ENCODE data around the gene DOCK8.

The DOCK8 gene

GRCh38 chr9:426976-427375 is 212.3 kb downstream of the DOCK8 start:
- no peak for TF ChIP-seq CTCF (IDR thresholded peaks at IDR 0.05; ENCODE audit: low read depth, low read length)

GRCh38 chr9:431701-432100 is 217.0 kb downstream of the DOCK8 start:
- Histone ChIP-seq H3K27me3 (peaks cover 3% of the 10 kb centered on the region; the same call in 1 of the 2 replicates), H3K36me3 (no peaks in the 10 kb centered on the region), H3K4me3 (ENCODE audit: low read depth, low read length) (no peak overlapping the region), H3K9me3 (no peaks in the 10 kb centered on the region), H3K4me1 (no peaks in the 10 kb centered on the region)
- DNase-seq, result no peak
- no peak for TF ChIP-seq CTCF (IDR thresholded peaks at IDR 0.05; ENCODE audit: low read depth, low read length)

More at GRCh38 chr9:426976-427375, 212.3 kb downstream of the DOCK8 start:
- DNase-seq, result no peak
- Histone ChIP-seq H3K27me3 (no peaks in the 10 kb centered on the region), H3K4me1 (no peaks in the 10 kb centered on the region), H3K9me3 (no peaks in the 10 kb centered on the region), H3K36me3 (no peaks in the 10 kb centered on the region), H3K4me3 (ENCODE audit: low read depth, low read length) (no peak overlapping the region)

GRCh38 chr9:436482-436881 is 221.8 kb downstream of the DOCK8 start:
- Histone ChIP-seq H3K36me3 (no peaks in the 10 kb centered on the region), H3K4me3 (ENCODE audit: low read depth, low read length) (no peak overlapping the region), H3K27me3 (peaks cover 3% of the 10 kb centered on the region; the same call in 1 of the 2 replicates), H3K4me1 (no peaks in the 10 kb centered on the region), H3K9me3 (no peaks in the 10 kb centered on the region)
- no peak for DNase-seq
- no peak for TF ChIP-seq CTCF (IDR thresholded peaks at IDR 0.05; ENCODE audit: low read depth, low read length)

GRCh38 chr9:437066-437465 is 222.4 kb downstream of the DOCK8 start:
- Histone ChIP-seq H3K4me1 (no peaks in the 10 kb centered on the region), H3K36me3 (no peaks in the 10 kb centered on the region), H3K9me3 (no peaks in the 10 kb centered on the region), H3K4me3 (ENCODE audit: low read depth, low read length) (no peak overlapping the region), H3K27me3 (peaks cover 3% of the 10 kb centered on the region; the same call in 1 of the 2 replicates)
- DNase-seq, result no peak
- TF ChIP-seq CTCF (IDR thresholded peaks at IDR 0.05; ENCODE audit: low read depth, low read length), result no peak

GRCh38 chr9:437574-438001 is 222.9 kb downstream of the DOCK8 start:
- Histone ChIP-seq H3K4me1 (no peaks in the 10 kb centered on the region), H3K4me3 (ENCODE audit: low read depth, low read length) (no peak overlapping the region), H3K27me3 (peaks cover 3% of the 10 kb centered on the region; the same call in 1 of the 2 replicates), H3K36me3 (no peaks in the 10 kb centered on the region), H3K9me3 (no peaks in the 10 kb centered on the region)
- no peak for DNase-seq
- no peak for TF ChIP-seq CTCF (IDR thresholded peaks at IDR 0.05; ENCODE audit: low read depth, low read length)

GRCh38 chr9:438066-438465 is 223.4 kb downstream of the DOCK8 start:
- Histone ChIP-seq H3K4me1 (no peaks in the 10 kb centered on the region), H3K27me3 (peaks cover 3% of the 10 kb centered on the region; the same call in 1 of the 2 replicates), H3K9me3 (no peaks in the 10 kb centered on the region), H3K4me3 (ENCODE audit: low read depth, low read length) (no peak overlapping the region), H3K36me3 (no peaks in the 10 kb centered on the region)
- DNase-seq, result no peak
- no peak for TF ChIP-seq CTCF (IDR thresholded peaks at IDR 0.05; ENCODE audit: low read depth, low read length)

All from BE2C (cell line).